A549 (cell line): ENCODE measurements around the gene AGBL4. TPM values are rescaled to one million over a fixed set of nuclear protein-coding genes. Genes with fewer than 3 reads are reported as not detected.

Source experiments
- ATAC-seq, 2 experiments: fragments of 200-7000 bp in 1 of 2; fragments of >200 bp in 1 of 2; cut with Nextera tagmentation in 1 of 2; cut with Tn5 transposase in 1 of 2; 3 replicates each; pipeline versions ENCODE4 v1.8.0 to v1.9.1; 2018 to 2020; ENCODE audit warnings: mild to moderate bottlenecking in 1 of 2, moderate library complexity in 1 of 2
- CTCF ChIA-PET: fragments of 300-600 bp; sonication (Branson Sonifier 250); formaldehyde crosslinking; extraction: SDS; loops from one replicate; lab custom pipeline; 2021; ENCODE audit warnings: antibody characterized with exemption, inconsistent platforms; lab: Yijun Ruan, JAX
- POLR2A ChIA-PET: fragments of 350-600 bp; formaldehyde crosslinking; extraction: SDS; loops from one replicate; lab custom pipeline; 2021; ENCODE audit warnings: antibody characterized with exemption, inconsistent platforms; lab: Yijun Ruan, JAX
- DNase-seq, 2 experiments: peaks; one replicate each; pipeline versions ENCODE4 v3.0.0 to v3.0.0-alpha.2; 2011 to 2016; ENCODE audit warnings: low read depth in 1 of 2, low spot score in 1 of 2
- FAIRE-seq: peaks from 2 replicates; lab custom pipeline; 2011; peaks lifted over from hg19 to GRCh38; lab: Jason Lieb, UNC
- H3K27ac ChIP-seq, 2 experiments: fragments of >200 bp; sonication (Bioruptor Twin); formaldehyde crosslinking; 3 replicates each; pipeline ENCODE4 v1.5.1; 2016 to 2017
- H3K4me1 ChIP-seq: fragments of >200 bp; sonication (Bioruptor Twin); formaldehyde crosslinking; 3 replicates; pipeline ENCODE4 v1.6.1; 2016
- H3K4me2 ChIP-seq: fragments of >200 bp; sonication (Bioruptor Twin); formaldehyde crosslinking; 3 replicates; pipeline ENCODE4 v1.6.1; 2016
- H3K4me3 ChIP-seq: fragments of >200 bp; sonication (Bioruptor Twin); formaldehyde crosslinking; 3 replicates; pipeline ENCODE4 v1.5.1; 2016
- H3K9me3 ChIP-seq: fragments of >200 bp; sonication (Bioruptor Twin); formaldehyde crosslinking; 3 replicates; pipeline ENCODE4 v1.6.1; 2016
- BHLHE40 ChIP-seq: IDR thresholded peaks from 2 replicates; pipeline ENCODE4 v1.6.1; 2012; ENCODE audit warnings: low read depth, low read length, inconsistent platforms
- CHD4 ChIP-seq: fragments of 200-600 bp; sonication (generic); IDR thresholded peaks from 2 replicates; pipeline ENCODE4 v1.6.1; 2016; ENCODE audit warnings: antibody characterized with exemption, mild to moderate bottlenecking, borderline replicate concordance
- FOSB ChIP-seq: fragments of 250-450 bp; sonication (Bioruptor Pico); IDR thresholded peaks from 2 replicates; pipeline ENCODE4 v1.5.0; 2020; ENCODE audit warnings: mild to moderate bottlenecking, moderate library complexity
- FOXS1 ChIP-seq: fragments of 250-450 bp; sonication (Bioruptor Pico); IDR thresholded peaks from 2 replicates; pipeline ENCODE4 v1.5.0; 2020; ENCODE audit warnings: mild to moderate bottlenecking, moderate library complexity
- GATA3 ChIP-seq: IDR thresholded peaks from 2 replicates; pipeline ENCODE4 v1.6.1; 2012; ENCODE audit warnings: borderline replicate concordance
- HEYL ChIP-seq: fragments of 250-450 bp; sonication (Bioruptor Pico); IDR thresholded peaks from 2 replicates; pipeline ENCODE4 v1.8.0; 2021; ENCODE audit warnings: mild to moderate bottlenecking, moderate library complexity
- HOXA7 ChIP-seq: fragments of 250-450 bp; sonication (Bioruptor Pico); IDR thresholded peaks from 2 replicates; pipeline ENCODE4 v1.5.0; 2020; ENCODE audit warnings: mild to moderate bottlenecking, moderate library complexity
- HOXB5 ChIP-seq: fragments of 250-450 bp; sonication (Bioruptor Pico); IDR thresholded peaks from 2 replicates; pipeline ENCODE4 v1.5.0; 2020; ENCODE audit warnings: mild to moderate bottlenecking, moderate library complexity
- MAFK ChIP-seq: fragments of 450-650 bp; IDR thresholded peaks from 2 replicates; pipeline ENCODE4 v1.6.1; 2014; ENCODE audit not compliant: partially characterized antibody
- MAZ ChIP-seq: fragments of 150-350 bp; IDR thresholded peaks from 2 replicates; pipeline ENCODE4 v1.6.1; 2014; ENCODE audit warnings: antibody characterized with exemption, low read depth, low read length, borderline replicate concordance
- MYC ChIP-seq: IDR thresholded peaks from 2 replicates; pipeline ENCODE4 v1.6.1; 2012; ENCODE audit warnings: mild to moderate bottlenecking, inconsistent platforms, low read length, improper control_type of control experiment, borderline replicate concordance
- PHF8 ChIP-seq: fragments of 200-600 bp; sonication (generic); IDR thresholded peaks from 2 replicates; pipeline ENCODE4 v1.6.1; 2016; ENCODE audit warnings: low read depth, mild to moderate bottlenecking, antibody characterized with exemption, moderate library complexity, borderline replicate concordance
- POLR2A ChIP-seq: IDR thresholded peaks from 2 replicates; pipeline ENCODE4 v1.6.1; 2012; ENCODE audit warnings: mild to moderate bottlenecking, low read length
- RAD21 ChIP-seq, 2 experiments: fragments of >200 bp in 1 of 2; sonication (Bioruptor Twin) in 1 of 2; formaldehyde crosslinking in 1 of 2; IDR thresholded peaks in 1 of 2; conservative IDR thresholded peaks in 1 of 2; 2 replicates in 1 of 2; 3 replicates in 1 of 2; pipeline ENCODE4 v1.6.1; 2012 to 2018; ENCODE audit warnings: inconsistent platforms in 1 of 2
- RCOR1 ChIP-seq: fragments of 150-350 bp; IDR thresholded peaks from 2 replicates; pipeline ENCODE4 v1.6.1; 2014; ENCODE audit warnings: antibody characterized with exemption, low read length, low read depth
- REST ChIP-seq: fragments of 200-600 bp; sonication (generic); IDR thresholded peaks from 2 replicates; pipeline ENCODE4 v1.6.1; 2016; ENCODE audit warnings: antibody characterized with exemption, mild to moderate bottlenecking, moderate library complexity
- RFX5 ChIP-seq: fragments of 450-650 bp; IDR thresholded peaks from 2 replicates; pipeline ENCODE4 v1.7.1; 2014; ENCODE audit warnings: antibody characterized with exemption, mild to moderate bottlenecking, moderate library complexity
- SMC3 ChIP-seq: fragments of >200 bp; sonication (Bioruptor Twin); formaldehyde crosslinking; IDR thresholded peaks from 3 replicates; pipeline ENCODE4 v1.6.1; 2018; ENCODE audit warnings: inconsistent platforms
- ZFP36 ChIP-seq: fragments of 450-650 bp; IDR thresholded peaks from 2 replicates; pipeline ENCODE4 v1.6.1; 2014; ENCODE audit warnings: borderline replicate concordance; ENCODE audit not compliant: partially characterized antibody
- ZSCAN20 ChIP-seq: fragments of 250-450 bp; sonication (Bioruptor Pico); IDR thresholded peaks from 2 replicates; pipeline ENCODE4 v1.8.0; 2022; ENCODE audit warnings: mild to moderate bottlenecking, moderate library complexity
- WGBS: methylation state at CpG from one replicate; pipeline ENCODE4 v1.1.6; 2017; ENCODE audit errors: missing lambda C conversion rate; 5-methylcytosine and 5-hydroxymethylcytosine counted together
- polyA plus RNA-seq, 4 experiments: library from polyadenylated mRNA; depleted of rRNA in 3 of 4; stranded (reverse); fragments of >200 nt; fragmentation: RNase III in 1 of 4; extraction: RNeasy Plus Mini Kit Qiagen cat#74134 plus additional on column Dnase treatment in 1 of 4; gene quantifications; 2 replicates in 3 of 4; 3 replicates in 1 of 4; pipeline ENCODE4 v1.2.3, GENCODE V29; 2011 to 2017
- TF ChIP-seq, protein P1 (sequence below): fragments of 250-450 bp; sonication (Bioruptor Pico); IDR thresholded peaks from 2 replicates; pipeline ENCODE4 v1.5.0; 2021; ENCODE audit warnings: mild to moderate bottlenecking, moderate library complexity, borderline replicate concordance
- TF ChIP-seq, protein P2 (sequence below): fragments of >200 bp; sonication (Bioruptor Twin); formaldehyde crosslinking; IDR thresholded peaks from 3 replicates; pipeline ENCODE4 v1.5.1; 2016
- TF ChIP-seq, protein P3 (sequence below): IDR thresholded peaks from 2 replicates; pipeline ENCODE4 v1.6.1; 2012
- TF ChIP-seq, protein P4 (sequence below): IDR thresholded peaks from 2 replicates; pipeline ENCODE4 v1.6.1; 2012

Gene AGBL4
- polyA plus RNA-seq, 2 of the 4 experiments (the other 2 are of a cell fraction), result not detected

GRCh38 chr1:48652334-48652733, 1371.4 kb downstream of the AGBL4 start:
- POLR2A ChIA-PET, result no interaction called here
- CTCF ChIA-PET, result interaction anchor here (1.5 kb wide), 1 partner anchor 25 kb away, joined by 5 read pairs; no protein-coding TSS in a partner anchor
- Histone ChIP-seq H3K4me2 (no peak overlapping the region), H3K9me3 (no peaks in the 10 kb centered on the region), H3K4me3 (no peak overlapping the region)
- FAIRE-seq, result no peak
- no peak for ATAC-seq
- 9% methylated on average over 6 of the region's 6 CpGs for WGBS
- TF ChIP-seq CHD4 (no peak), SMC3 (no peak), MAZ (no peak), REST (no peak), GATA3 (no peak), HOXA7 (CRISPR knock-in tag) (no peak), RFX5 (no peak), POLR2A (no peak), BHLHE40 (no peak), RAD21 (conservative IDR thresholded peaks at IDR 0.05 in 1 of 2, IDR thresholded peaks at IDR 0.05 in 1 of 2) (no peak), HEYL (no peak), ZSCAN20 (CRISPR knock-in tag) (no peak), HOXB5 (CRISPR knock-in tag) (no peak)
- TF ChIP-seq, protein P1, sequence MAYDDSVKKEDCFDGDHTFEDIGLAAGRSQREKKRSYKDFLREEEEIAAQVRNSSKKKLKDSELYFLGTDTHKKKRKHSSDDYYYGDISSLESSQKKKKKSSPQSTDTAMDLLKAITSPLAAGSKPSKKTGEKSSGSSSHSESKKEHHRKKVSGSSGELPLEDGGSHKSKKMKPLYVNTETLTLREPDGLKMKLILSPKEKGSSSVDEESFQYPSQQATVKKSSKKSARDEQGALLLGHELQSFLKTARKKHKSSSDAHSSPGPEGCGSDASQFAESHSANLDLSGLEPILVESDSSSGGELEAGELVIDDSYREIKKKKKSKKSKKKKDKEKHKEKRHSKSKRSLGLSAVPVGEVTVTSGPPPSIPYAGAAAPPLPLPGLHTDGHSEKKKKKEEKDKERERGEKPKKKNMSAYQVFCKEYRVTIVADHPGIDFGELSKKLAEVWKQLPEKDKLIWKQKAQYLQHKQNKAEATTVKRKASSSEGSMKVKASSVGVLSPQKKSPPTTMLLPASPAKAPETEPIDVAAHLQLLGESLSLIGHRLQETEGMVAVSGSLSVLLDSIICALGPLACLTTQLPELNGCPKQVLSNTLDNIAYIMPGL (CRISPR knock-in tag), result no peak
- TF ChIP-seq, protein P2, sequence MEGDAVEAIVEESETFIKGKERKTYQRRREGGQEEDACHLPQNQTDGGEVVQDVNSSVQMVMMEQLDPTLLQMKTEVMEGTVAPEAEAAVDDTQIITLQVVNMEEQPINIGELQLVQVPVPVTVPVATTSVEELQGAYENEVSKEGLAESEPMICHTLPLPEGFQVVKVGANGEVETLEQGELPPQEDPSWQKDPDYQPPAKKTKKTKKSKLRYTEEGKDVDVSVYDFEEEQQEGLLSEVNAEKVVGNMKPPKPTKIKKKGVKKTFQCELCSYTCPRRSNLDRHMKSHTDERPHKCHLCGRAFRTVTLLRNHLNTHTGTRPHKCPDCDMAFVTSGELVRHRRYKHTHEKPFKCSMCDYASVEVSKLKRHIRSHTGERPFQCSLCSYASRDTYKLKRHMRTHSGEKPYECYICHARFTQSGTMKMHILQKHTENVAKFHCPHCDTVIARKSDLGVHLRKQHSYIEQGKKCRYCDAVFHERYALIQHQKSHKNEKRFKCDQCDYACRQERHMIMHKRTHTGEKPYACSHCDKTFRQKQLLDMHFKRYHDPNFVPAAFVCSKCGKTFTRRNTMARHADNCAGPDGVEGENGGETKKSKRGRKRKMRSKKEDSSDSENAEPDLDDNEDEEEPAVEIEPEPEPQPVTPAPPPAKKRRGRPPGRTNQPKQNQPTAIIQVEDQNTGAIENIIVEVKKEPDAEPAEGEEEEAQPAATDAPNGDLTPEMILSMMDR, result no peak
- TF ChIP-seq, protein P3, sequence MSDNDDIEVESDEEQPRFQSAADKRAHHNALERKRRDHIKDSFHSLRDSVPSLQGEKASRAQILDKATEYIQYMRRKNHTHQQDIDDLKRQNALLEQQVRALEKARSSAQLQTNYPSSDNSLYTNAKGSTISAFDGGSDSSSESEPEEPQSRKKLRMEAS, result no peak
- TF ChIP-seq, all 56 proteins: peak for 0
- no peak for DNase-seq
- Histone ChIP-seq H3K4me1 (no peaks in the 10 kb centered on the region), H3K27ac (no peak overlapping the region)

DNA sequence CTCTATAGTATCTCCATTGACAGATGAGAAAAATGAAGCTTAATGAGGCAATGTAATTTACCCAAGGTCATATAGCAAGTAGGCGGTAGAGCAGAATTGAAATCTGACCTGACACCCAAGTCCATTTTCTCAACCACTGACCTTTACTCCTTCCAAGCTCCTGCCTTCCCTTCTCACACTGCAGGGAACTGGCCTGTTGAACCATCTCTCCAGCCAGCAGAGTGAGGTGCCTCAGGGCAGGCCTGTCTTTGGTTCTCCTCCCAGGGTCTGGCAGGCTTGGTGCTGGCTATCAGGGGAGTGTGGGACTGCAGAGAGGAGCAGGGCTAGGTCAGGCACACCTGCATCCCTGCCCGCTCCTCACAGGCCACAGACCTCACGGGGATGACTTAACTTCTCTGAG, 1373.9 kb downstream of the AGBL4 start:
- ChIA-PET CTCF (no interaction called here), POLR2A (no interaction called here)
- Histone ChIP-seq H3K4me1 (no peaks in the 10 kb centered on the region), H3K27ac (no peak overlapping the region), H3K4me2 (no peak overlapping the region), H3K4me3 (no peak overlapping the region), H3K9me3 (no peaks in the 10 kb centered on the region)
- no peak for FAIRE-seq
- no peak for DNase-seq
- no peak for ATAC-seq
- 50% methylated on average over 3 of the region's 3 CpGs for WGBS
- no peak for TF ChIP-seq MYC
- TF ChIP-seq MAFK, result no peak
- TF ChIP-seq HOXA7 (CRISPR knock-in tag), result no peak
- no peak for TF ChIP-seq CHD4
- TF ChIP-seq FOSB (CRISPR knock-in tag), result no peak
- no peak for TF ChIP-seq ZFP36
- no peak for TF ChIP-seq RAD21 (conservative IDR thresholded peaks at IDR 0.05 in 1 of 2, IDR thresholded peaks at IDR 0.05 in 1 of 2)
- TF ChIP-seq, protein P4, sequence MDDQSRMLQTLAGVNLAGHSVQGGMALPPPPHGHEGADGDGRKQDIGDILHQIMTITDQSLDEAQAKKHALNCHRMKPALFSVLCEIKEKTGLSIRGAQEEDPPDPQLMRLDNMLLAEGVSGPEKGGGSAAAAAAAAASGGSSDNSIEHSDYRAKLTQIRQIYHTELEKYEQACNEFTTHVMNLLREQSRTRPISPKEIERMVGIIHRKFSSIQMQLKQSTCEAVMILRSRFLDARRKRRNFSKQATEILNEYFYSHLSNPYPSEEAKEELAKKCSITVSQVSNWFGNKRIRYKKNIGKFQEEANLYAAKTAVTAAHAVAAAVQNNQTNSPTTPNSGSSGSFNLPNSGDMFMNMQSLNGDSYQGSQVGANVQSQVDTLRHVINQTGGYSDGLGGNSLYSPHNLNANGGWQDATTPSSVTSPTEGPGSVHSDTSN, result no peak
- TF ChIP-seq PHF8, result no peak
- TF ChIP-seq GATA3, result no peak
- TF ChIP-seq RCOR1, result no peak
- no peak for TF ChIP-seq FOXS1 (CRISPR knock-in tag)
